Neuronal stem cell (in vitro differentiated cells): ENCODE results near the gene PAPPA.
A peak's percentile ranks its signal among the peaks of the same experiment; 100 is the strongest.

Experiments
- DNase-seq: peaks from one replicate; pipeline ENCODE4 v3.0.0-alpha.2; 2013; ENCODE audit warnings: low spot score
- H2AFZ ChIP-seq: one replicate; pipeline ENCODE4 v1.6.1; 2013; ENCODE audit warnings: mild to moderate bottlenecking, low read length, inconsistent platforms
- H2AK5ac ChIP-seq: 2 replicates; pipeline ENCODE4 v1.6.1; 2013; ENCODE audit warnings: low read depth, mild to moderate bottlenecking, inconsistent platforms, low read length, moderate library complexity, mixed read lengths
- H2BK120ac ChIP-seq: 2 replicates; pipeline ENCODE4 v1.6.1; 2013; ENCODE audit warnings: low read depth, mild to moderate bottlenecking, inconsistent platforms, low read length, moderate library complexity, mixed read lengths
- H2BK12ac ChIP-seq: one replicate; pipeline ENCODE4 v1.6.1; 2013; ENCODE audit warnings: low read length, inconsistent platforms
- H2BK15ac ChIP-seq: 2 replicates; pipeline ENCODE4 v1.6.1; 2013; ENCODE audit warnings: mild to moderate bottlenecking, low read length, inconsistent platforms, mixed read lengths
- H2BK5ac ChIP-seq: one replicate; pipeline ENCODE4 v1.6.1; 2013; ENCODE audit warnings: inconsistent platforms, mild to moderate bottlenecking, low read length, moderate library complexity
- H3K14ac ChIP-seq: one replicate; pipeline ENCODE4 v1.6.1; 2013; ENCODE audit warnings: low read length, inconsistent platforms
- H3K18ac ChIP-seq: 2 replicates; pipeline ENCODE4 v1.6.1; 2013; ENCODE audit warnings: low read length, inconsistent platforms
- H3K23ac ChIP-seq: 2 replicates; pipeline ENCODE4 v1.6.1; 2013; ENCODE audit warnings: low read depth, mild to moderate bottlenecking, mixed read lengths, low read length, inconsistent platforms; ENCODE audit not compliant: poor library complexity
- H3K27ac ChIP-seq: replicated peaks from 3 replicates; pipeline ENCODE4 v1.5.1; 2013; ENCODE audit warnings: low read length, inconsistent platforms
- H3K27me3 ChIP-seq, 3 experiments: 2 replicates each; pipeline ENCODE4 v1.6.1; 2013; ENCODE audit warnings: low read length in 3 of 3, mild to moderate bottlenecking in 2 of 3, inconsistent platforms in 1 of 3, low read depth in 1 of 3, mixed read lengths in 1 of 3, moderate library complexity in 1 of 3; ENCODE audit not compliant: control insufficient read depth in 3 of 3, insufficient read depth in 3 of 3
- H3K36me3 ChIP-seq, 2 donors: replicated peaks in 1 of 2; 2 replicates each; pipeline ENCODE4 v1.6.1; 2013; ENCODE audit warnings: low read length in 2 of 2; ENCODE audit not compliant: control insufficient read depth in 2 of 2, insufficient read depth in 2 of 2
- H3K4ac ChIP-seq: 2 replicates; pipeline ENCODE4 v1.6.1; 2013; ENCODE audit warnings: inconsistent platforms, mild to moderate bottlenecking, low read length, moderate library complexity
- H3K4me1 ChIP-seq, 2 donors: 1 replicate in 1 of 2; 2 replicates in 1 of 2; pipeline ENCODE4 v1.6.1; 2013; ENCODE audit warnings: low read length in 2 of 2, low read depth in 1 of 2; ENCODE audit not compliant: control insufficient read depth in 2 of 2, insufficient read depth in 1 of 2
- H3K4me2 ChIP-seq: one replicate; pipeline ENCODE4 v1.6.1; 2013; ENCODE audit warnings: mild to moderate bottlenecking, low read length, inconsistent platforms; ENCODE audit not compliant: insufficient read depth, poor library complexity, severe bottlenecking
- H3K4me3 ChIP-seq, 2 donors: 2 replicates each; pipeline ENCODE4 v1.5.1; 2013; ENCODE audit warnings: low read length in 2 of 2, mild to moderate bottlenecking in 2 of 2, inconsistent platforms in 1 of 2, moderate library complexity in 1 of 2
- H3K79me1 ChIP-seq: one replicate; pipeline ENCODE4 v1.6.1; 2013; ENCODE audit warnings: low read depth, mild to moderate bottlenecking, inconsistent platforms, low read length, moderate library complexity
- H3K9ac ChIP-seq: one replicate; pipeline ENCODE4 v1.6.1; 2013; ENCODE audit warnings: mild to moderate bottlenecking, low read depth, low read length, inconsistent platforms; ENCODE audit not compliant: poor library complexity
- H3K9me3 ChIP-seq, 2 donors: replicated peaks in 1 of 2; 2 replicates each; pipeline versions ENCODE3 to v1.6.1; 2013; ENCODE audit warnings: low read length in 2 of 2, mild to moderate bottlenecking in 2 of 2, inconsistent platforms in 1 of 2, low read depth in 1 of 2, mixed read lengths in 1 of 2, moderate library complexity in 1 of 2; ENCODE audit not compliant: control insufficient read depth in 2 of 2, insufficient read depth in 1 of 2
- H4K8ac ChIP-seq: one replicate; pipeline ENCODE4 v1.6.1; 2013; ENCODE audit warnings: low read depth, mild to moderate bottlenecking, inconsistent platforms, low read length, moderate library complexity
- H4K91ac ChIP-seq: one replicate; pipeline ENCODE4 v1.6.1; 2013; ENCODE audit warnings: low read length, low read depth, mild to moderate bottlenecking, inconsistent platforms; ENCODE audit not compliant: poor library complexity
- WGBS, 2 donors: extraction: QIAGEN DNeasy Blood & Tissue Kit; methylation state at CpG; one replicate each; pipeline ENCODE4 v1.1.7; 2013; ENCODE audit warnings: missing lambda C conversion rate in 2 of 2, mixed read lengths in 1 of 2; ENCODE audit not compliant: insufficient read length in 2 of 2, insufficient replicate concordance in 1 of 2; ENCODE audit errors: extremely low coverage in 2 of 2; 5-methylcytosine and 5-hydroxymethylcytosine counted together

Gene PAPPA

GRCh38 chr9:116320290-116320689, 166.7 kb downstream of the PAPPA start:
- Histone ChIP-seq H3K4ac (no peak overlapping the region), H3K4me3 (no peak overlapping the region), H3K18ac (no peak overlapping the region), H3K79me1 (no peaks in the 10 kb centered on the region), H3K27me3 (peaks cover 0 to 44% (median 0%) of the 10 kb centered on the region in 3 experiments), H3K9ac (no peak overlapping the region), H3K9me3 (no peaks in the 10 kb centered on the region), H3K36me3 (peaks cover 0 to 13% of the 10 kb centered on the region in 2 donors), H2BK12ac (no peak overlapping the region), H4K91ac (no peak overlapping the region), H3K27ac (no peak overlapping the region), H3K4me2 (no peak overlapping the region), H4K8ac (no peak overlapping the region), H3K23ac (no peak overlapping the region), H2BK15ac (no peak overlapping the region), H2BK120ac (no peak overlapping the region), H2BK5ac (no peak overlapping the region), H2AK5ac (no peak overlapping the region), H3K4me1 (peaks cover 25 to 35% of the 10 kb centered on the region in 2 donors), H3K14ac (no peak overlapping the region), H2AFZ (peak overlapping the region; percentile 14)
- no peak for DNase-seq
- no CpG with 5 or more reads among the region's 3 CpGs for WGBS, 2 donors

GRCh38 chr9:116322521-116322920, 168.9 kb downstream of the PAPPA start:
- Histone ChIP-seq H3K4me3 (no peak overlapping the region), H4K91ac (no peak overlapping the region), H2BK5ac (no peak overlapping the region), H4K8ac (no peak overlapping the region), H3K23ac (no peak overlapping the region), H2AFZ (peak overlapping the region; percentile 77), H2BK12ac (no peak overlapping the region), H2BK120ac (no peak overlapping the region), H3K14ac (no peak overlapping the region), H2BK15ac (no peak overlapping the region), H3K27ac (no peak overlapping the region), H3K36me3 (no peaks in the 10 kb centered on the region), H3K79me1 (no peaks in the 10 kb centered on the region), H3K4ac (no peak overlapping the region), H3K4me2 (no peak overlapping the region), H3K9me3 (no peaks in the 10 kb centered on the region), H3K9ac (no peak overlapping the region), H2AK5ac (no peak overlapping the region), H3K27me3 (peaks cover 0 to 32% (median 0%) of the 10 kb centered on the region in 3 experiments), H3K18ac (no peak overlapping the region), H3K4me1 (peaks cover 25 to 35% of the 10 kb centered on the region in 2 donors)
- no peak for DNase-seq
- WGBS, 2 donors = no CpG with 5 or more reads among the region's 2 CpGs

GRCh38 chr9:116323012-116323411, 169.4 kb downstream of the PAPPA start:
- Histone ChIP-seq H3K4ac (no peak overlapping the region), H2BK15ac (no peak overlapping the region), H2AK5ac (no peak overlapping the region), H3K4me2 (no peak overlapping the region), H4K91ac (no peak overlapping the region), H3K14ac (no peak overlapping the region), H3K18ac (no peak overlapping the region), H3K4me3 (no peak overlapping the region), H3K36me3 (no peaks in the 10 kb centered on the region), H3K23ac (no peak overlapping the region), H4K8ac (no peak overlapping the region), H3K27me3 (peaks cover 0 to 27% (median 0%) of the 10 kb centered on the region in 3 experiments), H2BK12ac (no peak overlapping the region), H3K9ac (no peak overlapping the region), H3K79me1 (no peaks in the 10 kb centered on the region), H2AFZ (peak overlapping the region; percentile 77), H3K27ac (no peak overlapping the region), H3K4me1 (peaks cover 25 to 35% of the 10 kb centered on the region in 2 donors), H3K9me3 (no peaks in the 10 kb centered on the region), H2BK120ac (no peak overlapping the region), H2BK5ac (no peak overlapping the region)
- WGBS, 2 donors = no CpG with 5 or more reads among the region's 11 CpGs
- peak; percentile 67 for DNase-seq

- Histone ChIP-seq H3K4me3 (no peak overlapping the region), H3K4me2 (peak overlapping the region; percentile 11), H2BK15ac (no peak overlapping the region), H3K18ac (no peak overlapping the region), H3K14ac (no peak overlapping the region), H2AFZ (peak overlapping the region; percentile 77), H3K4me1 (peaks cover 23 to 35% of the 10 kb centered on the region in 2 donors), H2BK120ac (no peak overlapping the region), H4K91ac (no peak overlapping the region), H3K4ac (no peak overlapping the region), H2BK12ac (no peak overlapping the region), H3K36me3 (no peaks in the 10 kb centered on the region), H3K79me1 (no peaks in the 10 kb centered on the region), H2BK5ac (no peak overlapping the region), H3K23ac (no peak overlapping the region), H3K9me3 (no peaks in the 10 kb centered on the region), H3K27me3 (peaks cover 0 to 23% (median 0%) of the 10 kb centered on the region in 3 experiments), H4K8ac (no peak overlapping the region), H2AK5ac (no peak overlapping the region), H3K27ac (no peak overlapping the region), H3K9ac (no peak overlapping the region)
- DNase-seq = no peak
Measured at GRCh38 chr9:116323571-116323970, 170.0 kb downstream of the PAPPA start.
